Anterior cingulate cortex (tissue), 58 donors: ENCODE measurements around the gene RFX3.

Source experiments
- DNase-seq, 58 donors: peaks; one replicate each; lab custom pipeline; 2025; lab: John Stamatoyannopoulos, UW

The RFX3 gene

GRCh38 chr9:3525836-3526164 is at the start of gene RFX3:
RFX3 (minus strand) TSS chr9:3526001; CDS start chr9:3395588, 130,413 bp downstream.
- peak in 57 of 58 donors; percentile 49 to 93 (median 86) for DNase-seq

GRCh38 chr9:3571500-3571899 is 45.7 kb upstream of the RFX3 start:
- DNase-seq, result no peak

- DNase-seq, result no peak
These were observed 43.7 kb upstream of the RFX3 start for GRCh38 chr9:3569529-3569928.

GRCh38 chr9:3567988-3568387 is 42.2 kb upstream of the RFX3 start:
- no peak for DNase-seq

- DNase-seq, result no peak
These were observed 27.4 kb upstream of the RFX3 start for GRCh38 chr9:3553076-3553765.

- no peak for DNase-seq
These were observed 23.4 kb upstream of the RFX3 start for GRCh38 chr9:3549225-3549624.

GRCh38 chr9:3548648-3549047 is 22.8 kb upstream of the RFX3 start:
- DNase-seq, result no peak

GRCh38 chr9:3541206-3541605 is 15.4 kb upstream of the RFX3 start:
- DNase-seq, result no peak

- DNase-seq, result no peak
These were observed 9.0 kb upstream of the RFX3 start for GRCh38 chr9:3534614-3535404.

GRCh38 chr9:3532158-3532557 is 6.4 kb upstream of the RFX3 start:
- DNase-seq, result no peak

- no peak for DNase-seq
These were observed 2.6 kb upstream of the RFX3 start for GRCh38 chr9:3528451-3528850.

- peak in 21 of 58 donors; percentile 9 to 70 (median 49) for DNase-seq
These were observed 1.5 kb upstream of the RFX3 start for GRCh38 chr9:3526997-3527940.

GRCh38 chr9:3526165-3526996 is 580 bp upstream of the RFX3 start:
- peak; percentile 33 to 92 (median 84) for DNase-seq

GRCh38 chr9:3525096-3525835 is 535 bp downstream of the RFX3 start:
- peak in 16 of 58 donors; percentile 23 to 66 (median 48) for DNase-seq

- no peak for DNase-seq
These were observed 3.8 kb downstream of the RFX3 start for GRCh38 chr9:3521966-3522365.

GRCh38 chr9:3520564-3520963 is 5.2 kb downstream of the RFX3 start:
- DNase-seq, result no peak

GRCh38 chr9:3517377-3518048 is 8.3 kb downstream of the RFX3 start:
- DNase-seq, result no peak

GRCh38 chr9:3516667-3517330 is 9.0 kb downstream of the RFX3 start:
- peak in 6 of 58 donors; percentile 2 to 27 (median 16) for DNase-seq
